ENCODE measurements around the gene SPDYE5. TPM values are rescaled to one million over a fixed set of nuclear protein-coding genes. Genes with fewer than 3 reads are reported as not detected.

The SPDYE5 gene
- total RNA-seq, 2 experiments from 2014 or later: 0.15 TPM; not detected in 1

Other genes starting within 250 kb of the SPDYE5 start
- 1 to 10 TPM; 4.4 to 7.9 TPM for gene TRIM73, start 96.7 kb upstream of the SPDYE5 start, total RNA-seq
- gene POM121C, start 6.0 kb upstream of the SPDYE5 start, total RNA-seq: 10 to 100 TPM; 73.3 to 73.6 TPM
- gene HIP1, start 246.6 kb downstream of the SPDYE5 start, total RNA-seq: 10 to 100 TPM in 1 of 2 experiments, 1 to 10 TPM in 1; 7.6 to 11.8 TPM

Data from activated CD8-positive, alpha-beta memory T cell treated with anti-CD3 and anti-CD28 coated beads, Interleukin-2, amount 10 ng/mL, durations not matched to agents 7 days and 5 days (primary cell).